ENCODE measurements around the gene TESK1.
"Not testable (repeated sequence)": the region's sequence is repeated elsewhere in the genome, so short reads cannot be mapped to it uniquely, and the experiment has no call there.

Gene TESK1

GRCh38 chr9:35636877-35637246, 31.8 kb downstream of the TESK1 start:
- WGBS, 2 experiments (ENCODE audit: insufficient coverage in 2 of 2): 89 to 94% methylated on average over 4 to 6 of the region's 6 CpGs
- not testable (repeated sequence) for H3K36me3 ChIP-seq (ENCODE audit: control insufficient read depth, insufficient read depth, low read length)

GRCh38 chr9:35637427-35637955, 32.4 kb downstream of the TESK1 start:
- not testable (repeated sequence) for H3K27ac ChIP-seq (ENCODE audit: low read depth, low read length, severe bottlenecking); H3K4me3 ChIP-seq (ENCODE audit: extremely low read depth, insufficient read depth, low read length, poor library complexity, severe bottlenecking); H3K4me1 ChIP-seq (ENCODE audit: control insufficient read depth, insufficient read depth, low read length, poor library complexity, severe bottlenecking); H3K36me3 ChIP-seq (ENCODE audit: control insufficient read depth, insufficient read depth, low read length); H3K9me3 ChIP-seq (ENCODE audit: control insufficient read depth, low read length)
- WGBS, 2 experiments (ENCODE audit: insufficient coverage in 2 of 2): 87 to 94% methylated on average over 5 to 9 of the region's 9 CpGs

More at GRCh38 chr9:35636877-35637246, 31.8 kb downstream of the TESK1 start:
- H3K4me3 ChIP-seq (ENCODE audit: extremely low read depth, insufficient read depth, low read length, poor library complexity, severe bottlenecking); H3K27ac ChIP-seq (ENCODE audit: low read depth, low read length, severe bottlenecking); H3K9me3 ChIP-seq (ENCODE audit: control insufficient read depth, low read length); H3K4me1 ChIP-seq (ENCODE audit: control insufficient read depth, insufficient read depth, low read length, poor library complexity, severe bottlenecking): not testable (repeated sequence)

GRCh38 chr9:35638751-35639150, 33.7 kb downstream of the TESK1 start:
- H3K4me3 ChIP-seq (ENCODE audit: extremely low read depth, insufficient read depth, low read length, poor library complexity, severe bottlenecking): not testable (repeated sequence)

GRCh38 chr9:35639225-35639624, 34.2 kb downstream of the TESK1 start:
- H3K9me3 ChIP-seq (ENCODE audit: control insufficient read depth, low read length); H3K4me3 ChIP-seq (ENCODE audit: extremely low read depth, insufficient read depth, low read length, poor library complexity, severe bottlenecking); H3K36me3 ChIP-seq (ENCODE audit: control insufficient read depth, insufficient read depth, low read length); H3K4me1 ChIP-seq (ENCODE audit: control insufficient read depth, insufficient read depth, low read length, poor library complexity, severe bottlenecking); H3K27ac ChIP-seq (ENCODE audit: low read depth, low read length, severe bottlenecking): not testable (repeated sequence)
- no CpG with 5 or more reads among the region's 1 CpG for WGBS, 2 experiments (ENCODE audit: insufficient coverage in 2 of 2)

More at GRCh38 chr9:35638751-35639150, 33.7 kb downstream of the TESK1 start:
- H3K36me3 ChIP-seq (ENCODE audit: control insufficient read depth, insufficient read depth, low read length); H3K27ac ChIP-seq (ENCODE audit: low read depth, low read length, severe bottlenecking); H3K9me3 ChIP-seq (ENCODE audit: control insufficient read depth, low read length); H3K4me1 ChIP-seq (ENCODE audit: control insufficient read depth, insufficient read depth, low read length, poor library complexity, severe bottlenecking): not testable (repeated sequence)
- WGBS, 2 experiments (ENCODE audit: insufficient coverage in 2 of 2): 78 to 89% methylated on average over 3 of the region's 8 CpGs

GRCh38 chr9:35639631-35640030, 34.6 kb downstream of the TESK1 start:
- no CpG with 5 or more reads among the region's 1 CpG for WGBS, 2 experiments (ENCODE audit: insufficient coverage in 2 of 2)
- Histone ChIP-seq H3K36me3 (ENCODE audit: control insufficient read depth, insufficient read depth, low read length) (no peaks in the 10 kb centered on the region), H3K4me1 (ENCODE audit: control insufficient read depth, insufficient read depth, low read length, poor library complexity, severe bottlenecking) (no peaks in the 10 kb centered on the region), H3K27ac (ENCODE audit: low read depth, low read length, severe bottlenecking) (no peak overlapping the region), H3K9me3 (ENCODE audit: control insufficient read depth, low read length) (no peaks in the 10 kb centered on the region), H3K4me3 (ENCODE audit: extremely low read depth, insufficient read depth, low read length, poor library complexity, severe bottlenecking) (no peak overlapping the region)

GRCh38 chr9:35640431-35640830, 35.4 kb downstream of the TESK1 start:
- H3K9me3 ChIP-seq (ENCODE audit: control insufficient read depth, low read length); H3K4me1 ChIP-seq (ENCODE audit: control insufficient read depth, insufficient read depth, low read length, poor library complexity, severe bottlenecking); H3K27ac ChIP-seq (ENCODE audit: low read depth, low read length, severe bottlenecking); H3K4me3 ChIP-seq (ENCODE audit: extremely low read depth, insufficient read depth, low read length, poor library complexity, severe bottlenecking); H3K36me3 ChIP-seq (ENCODE audit: control insufficient read depth, insufficient read depth, low read length): not testable (repeated sequence)
- 96% methylated on average over 10 to 13 of the region's 15 CpGs for WGBS, 2 experiments (ENCODE audit: insufficient coverage in 2 of 2)

- H3K9me3 ChIP-seq (ENCODE audit: control insufficient read depth, low read length); H3K36me3 ChIP-seq (ENCODE audit: control insufficient read depth, insufficient read depth, low read length); H3K4me3 ChIP-seq (ENCODE audit: extremely low read depth, insufficient read depth, low read length, poor library complexity, severe bottlenecking); H3K4me1 ChIP-seq (ENCODE audit: control insufficient read depth, insufficient read depth, low read length, poor library complexity, severe bottlenecking); H3K27ac ChIP-seq (ENCODE audit: low read depth, low read length, severe bottlenecking): not testable (repeated sequence)
- no CpG with 5 or more reads among the region's 3 CpGs for WGBS, 2 experiments (ENCODE audit: insufficient coverage in 2 of 2)
Observed at GRCh38 chr9:35641478-35641877, 36.4 kb downstream of the TESK1 start.

GRCh38 chr9:35643046-35643445, 38.0 kb downstream of the TESK1 start:
- Histone ChIP-seq H3K27ac (ENCODE audit: low read depth, low read length, severe bottlenecking) (no peak overlapping the region), H3K9me3 (ENCODE audit: control insufficient read depth, low read length) (no peaks in the 10 kb centered on the region), H3K36me3 (ENCODE audit: control insufficient read depth, insufficient read depth, low read length) (no peaks in the 10 kb centered on the region), H3K4me1 (ENCODE audit: control insufficient read depth, insufficient read depth, low read length, poor library complexity, severe bottlenecking) (no peaks in the 10 kb centered on the region), H3K4me3 (ENCODE audit: extremely low read depth, insufficient read depth, low read length, poor library complexity, severe bottlenecking) (no peak overlapping the region)
- 91 to 95% methylated on average over 8 to 12 of the region's 12 CpGs for WGBS, 2 experiments (ENCODE audit: insufficient coverage in 2 of 2)

GRCh38 chr9:35645736-35646135, 40.7 kb downstream of the TESK1 start:
- H3K4me3 ChIP-seq (ENCODE audit: extremely low read depth, insufficient read depth, low read length, poor library complexity, severe bottlenecking): peak overlapping the region; percentile 68
- 52 to 76% methylated on average over 7 to 8 of the region's 10 CpGs for WGBS, 2 experiments (ENCODE audit: insufficient coverage in 2 of 2)
- peak overlapping the region; percentile 66 for H3K27ac ChIP-seq (ENCODE audit: low read depth, low read length, severe bottlenecking)
- peaks cover 17% of the 10 kb centered on the region for H3K4me1 ChIP-seq (ENCODE audit: control insufficient read depth, insufficient read depth, low read length, poor library complexity, severe bottlenecking)
- not testable (repeated sequence) for H3K9me3 ChIP-seq (ENCODE audit: control insufficient read depth, low read length); H3K36me3 ChIP-seq (ENCODE audit: control insufficient read depth, insufficient read depth, low read length)

GRCh38 chr9:35646153-35646532, 41.1 kb downstream of the TESK1 start:
- no peaks in the 10 kb centered on the region for H3K9me3 ChIP-seq (ENCODE audit: control insufficient read depth, low read length)
- H3K27ac ChIP-seq (ENCODE audit: low read depth, low read length, severe bottlenecking): peak overlapping the region; percentile 66
- peaks cover 17% of the 10 kb centered on the region for H3K4me1 ChIP-seq (ENCODE audit: control insufficient read depth, insufficient read depth, low read length, poor library complexity, severe bottlenecking)
- WGBS, 2 experiments (ENCODE audit: insufficient coverage in 2 of 2): 3 to 10% methylated on average over 7 to 8 of the region's 11 CpGs
- H3K4me3 ChIP-seq (ENCODE audit: extremely low read depth, insufficient read depth, low read length, poor library complexity, severe bottlenecking): peak overlapping the region; percentile 68
- H3K36me3 ChIP-seq (ENCODE audit: control insufficient read depth, insufficient read depth, low read length): no peaks in the 10 kb centered on the region

GRCh38 chr9:35646533-35647265, 41.6 kb downstream of the TESK1 start:
- no peaks in the 10 kb centered on the region for H3K9me3 ChIP-seq (ENCODE audit: control insufficient read depth, low read length)
- H3K4me3 ChIP-seq (ENCODE audit: extremely low read depth, insufficient read depth, low read length, poor library complexity, severe bottlenecking): peak overlapping the region; percentile 68
- peak overlapping the region; percentile 66 for H3K27ac ChIP-seq (ENCODE audit: low read depth, low read length, severe bottlenecking)
- peaks cover 17% of the 10 kb centered on the region for H3K4me1 ChIP-seq (ENCODE audit: control insufficient read depth, insufficient read depth, low read length, poor library complexity, severe bottlenecking)
- 0 to 2% methylated on average over 36 to 47 of the region's 58 CpGs for WGBS, 2 experiments (ENCODE audit: insufficient coverage in 2 of 2)
- no peaks in the 10 kb centered on the region for H3K36me3 ChIP-seq (ENCODE audit: control insufficient read depth, insufficient read depth, low read length)
